NCI-H345 treated with DMSO at 0.1 percent for 48 hours (cell line): ENCODE data around the gene ABR.
A peak's percentile ranks its signal among the peaks of the same experiment; 100 is the strongest.
"Not testable (repeated sequence)": the region's sequence is repeated elsewhere in the genome, so short reads cannot be mapped to it uniquely, and the experiment has no call there.

Experiments
- DNase-seq: peaks from one replicate; lab custom pipeline; 2025; ENCODE audit not compliant: unreplicated experiment; lab: John Stamatoyannopoulos, UW

Gene ABR

DNA sequence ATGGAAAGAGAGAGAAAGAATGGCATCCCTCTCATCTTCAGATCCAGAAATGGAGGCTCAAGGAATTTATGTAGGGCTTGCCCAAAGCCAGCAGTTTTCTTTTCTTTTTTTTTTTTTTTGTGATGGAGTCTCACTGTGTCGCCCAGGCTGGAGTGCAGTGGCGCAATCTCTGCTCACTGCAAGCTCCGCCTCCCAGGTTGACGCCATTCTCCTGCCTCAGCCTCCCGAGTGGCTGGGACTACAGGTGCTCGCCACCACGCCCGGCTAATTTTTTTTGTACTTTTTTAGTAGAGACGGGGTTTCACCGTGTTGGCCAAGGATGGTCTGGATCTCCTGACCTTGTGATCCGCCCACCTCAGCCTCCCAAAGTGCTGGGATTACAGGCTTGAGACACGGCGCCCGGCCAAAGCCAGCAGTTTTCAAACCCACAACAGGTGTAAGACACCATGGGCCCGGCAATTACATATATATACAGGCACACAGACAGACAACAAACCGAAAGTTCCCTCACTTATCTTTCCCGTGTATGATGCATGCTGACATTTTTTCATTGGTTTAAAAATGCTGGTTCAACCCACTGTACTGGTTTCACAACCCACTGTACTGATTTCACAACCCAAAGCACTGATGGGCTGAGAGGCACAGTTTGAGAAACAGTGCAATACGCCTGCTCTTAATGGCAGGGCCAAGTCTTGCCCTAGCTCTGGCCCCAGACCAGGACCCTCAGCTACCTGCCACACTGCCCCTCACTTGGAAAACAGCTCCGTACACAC, 81.6 kb downstream of the ABR start:
- not testable (repeated sequence) for DNase-seq

DNA sequence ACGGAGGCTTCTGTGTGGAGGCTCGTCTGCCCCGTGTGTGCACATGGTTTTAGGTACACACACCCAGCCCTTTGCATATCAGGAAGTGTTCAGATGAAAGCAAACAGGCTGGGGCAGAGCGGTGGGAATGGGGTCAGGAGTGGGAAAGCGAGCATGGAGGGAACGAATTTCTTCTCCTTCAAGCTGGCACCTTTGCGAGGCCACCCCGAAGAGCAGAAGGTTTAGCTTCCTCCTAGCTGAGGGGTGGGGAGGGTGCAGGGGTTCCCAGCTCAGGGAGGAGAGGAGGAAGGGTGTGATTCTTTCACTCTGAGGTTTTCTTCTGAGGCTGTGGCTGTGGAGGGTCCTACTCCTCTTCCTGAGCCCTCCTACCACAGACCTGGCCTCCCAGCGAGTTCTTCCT, 83.6 kb downstream of the ABR start:
- no peak for DNase-seq

DNA sequence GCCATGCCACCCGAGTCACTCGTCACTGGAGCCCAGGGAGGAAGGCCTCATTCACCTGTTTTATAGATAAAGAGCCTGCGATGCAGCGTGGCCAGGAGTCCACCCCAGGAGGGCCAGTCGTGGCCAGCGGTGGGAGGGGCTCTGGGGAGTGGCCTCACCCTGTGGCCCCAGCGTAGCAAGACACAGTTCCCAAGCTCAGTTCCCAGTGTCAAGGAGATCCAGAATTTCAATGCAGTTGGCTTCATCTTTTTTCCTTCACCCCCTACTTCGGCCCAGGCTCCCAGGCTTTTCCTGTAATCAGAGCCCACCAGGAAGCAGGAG, 84.0 kb downstream of the ABR start:
- DNase-seq: no peak

DNA sequence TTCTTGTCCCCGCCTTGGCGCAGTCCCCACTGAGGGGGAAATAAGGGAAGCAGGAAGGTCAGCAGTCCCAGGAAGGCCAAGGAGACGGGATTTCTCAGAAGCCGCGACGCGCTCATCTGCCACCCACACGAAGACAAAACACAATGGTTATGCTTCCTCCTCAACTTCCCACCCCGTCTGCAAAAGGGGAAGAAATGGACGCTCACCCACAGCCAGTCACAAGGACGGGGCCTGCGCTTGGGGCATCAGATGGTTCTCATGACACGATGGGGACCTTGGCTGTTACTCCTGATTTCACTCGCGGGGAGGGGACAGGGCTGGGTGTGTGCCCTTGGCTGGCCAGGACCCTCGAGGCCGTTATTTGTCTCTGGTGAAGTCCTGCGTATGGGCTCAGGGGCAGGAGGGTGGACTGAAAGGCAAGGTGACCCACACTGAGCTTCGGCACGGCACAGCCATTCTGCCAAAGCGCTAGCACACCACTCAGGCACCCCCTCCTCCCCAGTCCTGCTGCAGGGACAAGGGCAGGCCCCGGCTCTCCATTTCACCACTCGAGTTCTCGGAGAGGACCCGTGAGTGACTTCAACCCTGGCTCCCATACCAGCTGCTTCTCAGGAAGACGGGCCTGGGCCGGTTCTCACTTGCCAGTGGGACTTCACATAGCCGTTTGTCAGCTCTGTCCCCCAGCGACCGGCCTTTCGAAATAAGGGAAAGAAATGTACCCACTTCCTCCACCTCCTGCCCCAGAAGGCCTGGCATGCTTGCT, 84.5 kb downstream of the ABR start:
- no peak for DNase-seq

DNA sequence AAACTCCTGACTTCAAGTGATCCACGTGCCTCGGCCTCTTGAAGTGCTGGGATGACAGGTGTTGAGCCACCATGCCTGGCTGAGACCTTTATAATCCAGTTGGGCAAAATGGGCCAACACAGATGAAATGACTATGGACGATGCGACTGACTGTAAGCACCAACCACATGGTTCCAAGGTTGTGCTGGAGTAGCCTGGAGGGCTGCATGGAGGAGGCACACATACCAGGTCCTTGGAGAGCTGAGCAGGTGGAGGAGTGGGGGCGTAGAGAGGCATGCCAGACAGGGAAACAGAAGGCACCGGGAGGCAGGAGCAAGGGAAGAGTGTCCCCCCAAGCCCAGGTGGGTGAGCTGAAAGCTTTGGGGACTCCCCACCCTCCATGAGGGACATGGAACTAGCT, 85.2 kb downstream of the ABR start:
- no peak for DNase-seq

DNA sequence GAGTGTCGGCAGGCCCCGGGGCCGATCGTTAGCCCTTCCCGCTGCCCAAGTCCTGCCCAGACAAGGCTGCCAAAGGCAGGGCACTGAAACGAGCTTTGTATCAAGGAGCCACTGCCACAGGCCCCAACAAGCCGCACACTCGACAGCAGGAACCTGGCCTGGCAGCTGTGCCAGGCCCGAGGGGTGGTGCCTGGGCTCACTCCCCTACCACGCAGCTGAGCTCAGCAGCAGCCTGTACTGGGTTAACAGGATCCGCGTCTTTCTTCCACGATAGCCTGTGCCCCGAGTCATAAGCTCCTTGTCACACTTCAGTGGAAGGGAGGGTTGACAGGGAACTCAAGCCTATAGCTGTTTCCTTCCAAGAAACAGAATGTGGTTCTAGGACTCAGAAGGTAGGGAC, 87.9 kb downstream of the ABR start:
- DNase-seq: no peak

DNA sequence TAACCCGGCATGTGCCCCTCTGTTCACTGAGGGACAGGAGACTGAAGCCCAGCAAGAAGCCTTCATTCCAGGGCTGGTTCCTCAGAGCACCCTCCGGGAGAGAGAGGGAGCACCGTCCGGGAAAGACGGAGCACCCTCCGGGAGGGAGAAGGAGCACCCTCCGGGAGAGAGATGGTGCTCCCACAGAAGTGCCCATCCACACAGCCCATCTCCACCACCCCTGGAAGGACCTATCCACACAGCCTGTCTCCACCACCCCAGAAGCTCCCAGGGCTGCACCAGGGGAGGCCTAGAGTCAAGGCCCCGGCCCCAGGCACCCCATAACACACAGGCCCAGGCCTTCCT, 88.6 kb downstream of the ABR start:
- DNase-seq: no peak

DNA sequence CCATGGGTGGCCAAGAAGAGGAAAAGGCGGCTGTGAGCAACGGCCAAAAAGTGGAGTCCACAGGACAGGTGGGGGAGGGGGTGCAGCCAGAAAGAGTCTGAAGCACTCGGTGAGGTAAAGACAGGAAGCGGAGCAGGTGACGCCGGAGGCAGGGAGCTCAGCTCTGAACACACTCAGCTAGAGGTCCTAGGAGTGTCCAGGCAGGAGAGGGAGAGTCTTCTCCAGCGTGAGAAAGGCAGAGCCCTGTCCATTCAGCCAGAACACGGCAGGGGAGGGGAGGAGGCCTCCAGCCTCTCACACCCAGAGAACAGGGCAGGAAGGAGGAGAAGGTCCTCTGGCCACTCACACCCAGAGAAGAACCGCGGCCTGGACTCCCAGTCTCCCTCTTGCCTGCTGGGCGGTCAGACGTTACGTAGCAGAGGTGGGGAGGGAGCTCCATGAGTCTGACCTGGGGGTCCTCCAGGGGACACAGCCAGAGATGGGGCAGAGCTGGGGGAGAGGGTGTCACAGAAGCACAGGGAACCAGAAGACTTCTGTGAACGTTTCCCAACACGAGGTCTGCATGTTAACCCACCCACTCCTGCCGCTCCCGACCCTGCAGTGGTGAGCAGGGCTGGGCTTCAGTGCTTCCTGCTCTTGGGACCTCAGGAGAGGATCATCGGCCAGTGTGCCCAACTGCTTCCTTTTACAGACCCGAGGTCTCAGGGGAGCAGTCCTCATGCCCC, 89.2 kb downstream of the ABR start:
- DNase-seq: no peak

DNA sequence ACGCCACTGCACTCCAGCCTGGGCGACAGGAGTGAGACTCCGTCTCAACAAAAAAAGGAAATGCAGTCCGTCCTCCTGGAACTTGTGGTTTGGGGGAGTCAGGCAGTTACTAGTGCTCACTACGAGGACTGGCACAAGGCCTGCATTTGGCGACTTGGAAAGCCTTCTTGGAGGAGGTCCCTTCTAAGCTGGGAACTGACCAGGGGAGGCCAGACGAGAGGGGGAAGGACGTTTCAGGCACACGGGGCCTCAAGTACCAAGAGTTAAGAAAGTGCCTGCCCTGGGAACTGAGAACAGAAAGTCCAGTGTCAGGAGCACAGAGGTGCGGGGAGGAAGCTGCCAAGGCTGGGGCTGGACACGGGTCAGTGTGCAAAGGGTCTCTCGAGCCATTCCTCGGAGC, 89.9 kb downstream of the ABR start:
- no peak for DNase-seq

DNA sequence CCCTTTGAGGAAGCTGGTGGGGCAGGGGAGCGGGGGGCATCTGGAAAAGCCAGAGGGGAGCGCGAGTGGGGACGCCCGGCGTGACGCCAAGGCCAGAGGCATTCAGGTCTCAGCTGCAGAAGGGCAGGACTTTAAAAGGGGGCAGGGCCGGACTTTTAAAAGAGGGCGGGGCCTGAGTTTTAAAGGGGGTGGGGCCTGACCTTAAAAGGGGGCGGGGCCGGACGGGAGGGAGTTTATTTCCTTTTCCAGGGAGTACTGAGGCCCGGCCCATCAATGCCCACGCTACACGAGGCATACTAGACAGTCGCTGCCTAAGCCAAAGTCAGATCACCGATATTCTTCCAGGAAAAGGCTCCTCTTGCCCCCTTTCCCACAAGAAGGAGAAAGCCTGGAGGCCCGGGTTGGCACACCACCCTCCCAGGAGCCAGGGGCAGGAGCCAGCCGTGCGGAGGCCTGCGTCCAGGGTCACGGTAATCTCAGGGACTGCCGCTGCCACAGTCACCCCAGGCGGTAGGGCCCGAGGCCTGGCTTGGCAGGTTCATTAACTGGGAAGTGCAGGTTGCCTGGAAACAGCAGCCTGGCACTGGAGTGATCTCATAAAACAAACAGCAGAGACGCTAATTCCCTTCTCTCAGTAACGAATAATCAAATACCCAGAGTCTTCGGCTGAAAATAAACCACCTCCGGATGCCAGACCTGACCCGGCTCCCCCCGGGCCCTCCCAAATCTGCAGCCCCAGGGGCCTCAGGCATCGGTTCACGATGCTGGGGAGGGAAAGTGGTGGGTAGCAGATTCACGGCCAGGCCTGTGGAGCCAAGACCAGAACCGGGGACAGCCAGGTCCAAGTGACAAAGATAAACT, 92.2 kb downstream of the ABR start:
- peak; percentile 44 for DNase-seq

DNA sequence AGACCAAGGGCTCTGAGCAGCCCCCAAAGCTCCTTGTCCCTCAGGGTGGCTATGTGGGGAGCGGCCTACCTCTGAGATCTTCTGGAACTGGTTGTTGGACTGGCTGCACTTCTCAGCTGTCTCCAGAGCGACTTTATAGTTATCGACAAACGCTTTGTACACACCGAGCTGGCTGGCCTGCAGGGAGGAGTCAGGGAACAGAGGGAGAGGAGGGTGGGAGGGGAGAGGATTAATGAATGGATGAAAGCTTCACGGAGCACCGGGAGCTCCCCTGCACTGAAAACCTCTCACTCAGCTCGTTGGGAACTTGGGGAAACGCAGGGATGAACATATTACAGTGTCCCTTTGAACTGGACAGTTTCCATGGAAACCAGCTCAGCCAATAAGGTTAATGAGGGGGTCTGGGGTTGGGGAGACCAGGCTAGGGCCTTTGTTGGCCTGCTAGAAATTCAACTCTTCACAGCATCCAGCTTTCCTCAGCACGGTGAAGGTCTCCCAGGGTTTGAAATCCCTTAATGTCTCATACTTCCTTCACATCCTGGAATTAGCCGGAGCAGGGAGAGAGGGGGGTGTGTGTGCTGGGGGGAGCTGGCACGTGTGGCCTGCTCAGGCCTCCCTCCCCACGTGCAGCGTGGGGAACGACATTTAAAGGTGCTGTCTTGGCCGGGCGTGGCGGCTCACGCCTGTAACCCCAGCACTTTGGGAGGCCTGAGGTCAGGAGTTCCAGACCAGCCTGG, 96.2 kb downstream of the ABR start:
- no peak for DNase-seq

DNA sequence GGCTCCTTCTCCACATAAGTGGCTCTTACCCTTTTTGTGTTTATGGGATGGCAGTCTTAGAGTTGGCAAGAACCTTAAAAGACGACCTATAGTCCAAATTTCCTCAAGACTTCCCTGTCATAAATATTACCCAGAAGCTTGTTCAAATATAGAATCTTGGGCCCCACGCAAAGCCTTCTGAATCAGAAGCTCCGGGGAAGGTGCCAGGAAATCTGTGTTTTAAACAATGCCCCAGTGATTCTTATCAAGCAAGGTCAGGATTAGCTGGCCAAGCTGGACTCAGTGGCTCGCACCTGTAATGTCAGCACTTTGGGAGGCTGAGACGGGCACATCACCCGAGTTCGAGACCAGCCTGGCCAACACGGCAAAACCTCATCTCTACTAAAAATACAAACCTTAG, 97.2 kb downstream of the ABR start:
- no peak for DNase-seq

DNA sequence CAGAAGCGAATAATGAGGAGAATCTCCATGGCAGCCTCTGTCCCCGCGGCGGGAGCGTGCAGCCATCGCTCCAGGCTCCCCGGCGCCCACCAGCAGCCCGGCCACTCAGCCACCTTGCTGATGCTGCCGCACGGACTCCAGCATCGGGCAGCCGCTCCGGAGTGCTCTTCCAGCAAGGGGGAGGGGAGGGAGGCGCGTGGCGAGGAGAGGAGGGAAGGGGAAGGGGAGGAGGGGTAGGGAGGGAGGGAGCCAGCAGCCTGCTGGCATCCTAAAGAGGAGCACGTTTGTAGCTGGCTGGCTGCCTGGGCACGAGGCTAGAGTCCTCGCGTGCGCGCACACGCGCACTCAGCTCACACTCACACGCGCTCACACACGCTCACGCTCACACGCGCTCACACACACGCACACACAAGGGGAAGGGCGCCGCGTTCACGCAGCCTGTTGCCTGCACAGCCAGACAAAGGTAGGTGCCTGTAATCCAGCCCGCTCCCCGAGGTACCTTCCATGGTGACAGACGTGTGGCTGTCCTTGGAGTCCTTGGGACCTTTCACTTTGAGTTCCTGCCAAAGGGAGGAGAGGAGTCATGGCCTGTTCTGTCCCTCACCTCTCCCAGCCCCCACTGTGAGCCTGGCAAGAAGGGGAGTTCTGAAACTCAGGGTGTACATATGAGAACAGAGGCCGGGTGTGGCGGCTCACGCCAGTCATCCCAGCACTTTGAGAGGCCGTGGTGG, 100.8 kb downstream of the ABR start:
- DNase-seq: no peak

DNA sequence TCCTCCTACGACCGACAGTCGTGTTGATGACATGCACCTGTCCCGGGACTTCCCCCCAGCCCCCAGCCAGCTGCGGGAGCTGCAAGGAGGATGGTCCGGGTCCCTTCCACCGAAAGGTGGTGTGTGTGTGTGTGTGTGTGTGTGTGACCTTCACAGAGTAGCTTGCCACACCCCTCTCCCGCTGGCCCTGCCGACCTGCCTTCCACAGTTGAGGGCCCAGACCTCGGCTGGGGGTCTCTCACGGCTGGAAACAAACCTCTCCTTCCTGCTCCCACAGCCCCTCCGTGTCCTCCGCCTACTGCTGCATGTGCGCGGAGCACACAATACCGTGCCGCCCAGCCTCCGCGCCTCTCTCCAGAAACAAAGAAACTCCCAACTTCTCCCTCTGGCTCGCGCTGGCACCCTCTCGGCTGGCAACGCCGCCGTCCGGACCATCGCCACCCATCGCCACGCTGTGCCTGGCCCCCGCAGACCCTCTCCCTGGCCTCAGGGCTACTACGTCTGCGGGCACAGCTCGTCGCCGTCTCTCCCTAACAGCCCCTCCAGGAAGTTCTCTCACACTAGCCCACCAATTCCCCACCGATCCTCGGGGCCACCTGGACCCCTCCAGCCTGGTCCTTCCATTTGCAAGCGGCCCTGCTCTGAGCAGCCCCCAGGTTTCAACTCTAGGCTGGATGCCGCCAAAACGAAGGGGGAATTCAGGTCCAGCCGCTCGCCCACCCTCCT, 101.6 kb downstream of the ABR start:
- no peak for DNase-seq

DNA sequence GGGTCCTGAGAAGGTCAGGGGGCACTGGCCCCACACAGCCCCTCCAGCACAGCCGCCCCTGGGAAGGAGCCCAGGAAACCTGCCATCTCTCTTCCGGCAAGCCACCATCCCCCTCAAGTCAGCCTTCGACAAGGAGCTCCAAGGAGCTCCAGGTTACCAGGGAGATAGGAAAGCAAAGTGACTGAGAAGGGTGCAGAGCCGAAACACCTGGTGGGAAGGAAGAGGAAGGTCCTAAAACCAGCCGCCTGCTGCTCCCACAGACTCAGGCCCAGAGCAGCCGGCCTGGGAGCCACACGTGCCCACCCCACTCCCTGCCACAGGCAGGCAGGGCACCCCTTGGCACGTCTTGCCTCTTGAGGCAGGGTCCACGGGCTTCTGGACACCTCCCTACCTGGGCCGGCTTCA, 102.2 kb downstream of the ABR start:
- no peak for DNase-seq

DNA sequence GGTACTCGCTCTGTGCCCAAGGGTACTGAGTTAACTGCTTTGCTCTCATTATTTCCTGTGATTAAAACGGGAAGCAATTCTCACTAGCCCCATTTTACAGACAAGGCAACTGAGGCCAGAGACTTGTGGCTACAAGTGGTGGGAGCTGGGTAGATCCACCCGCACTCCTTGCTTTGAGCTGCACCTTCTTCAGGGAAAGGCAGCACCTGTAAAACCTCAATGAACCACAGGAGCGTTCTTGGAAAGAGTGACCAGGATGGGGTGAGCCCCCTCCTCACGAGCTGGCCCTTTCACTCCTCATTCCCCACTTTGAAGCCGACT, 102.8 kb downstream of the ABR start:
- DNase-seq: no peak

DNA sequence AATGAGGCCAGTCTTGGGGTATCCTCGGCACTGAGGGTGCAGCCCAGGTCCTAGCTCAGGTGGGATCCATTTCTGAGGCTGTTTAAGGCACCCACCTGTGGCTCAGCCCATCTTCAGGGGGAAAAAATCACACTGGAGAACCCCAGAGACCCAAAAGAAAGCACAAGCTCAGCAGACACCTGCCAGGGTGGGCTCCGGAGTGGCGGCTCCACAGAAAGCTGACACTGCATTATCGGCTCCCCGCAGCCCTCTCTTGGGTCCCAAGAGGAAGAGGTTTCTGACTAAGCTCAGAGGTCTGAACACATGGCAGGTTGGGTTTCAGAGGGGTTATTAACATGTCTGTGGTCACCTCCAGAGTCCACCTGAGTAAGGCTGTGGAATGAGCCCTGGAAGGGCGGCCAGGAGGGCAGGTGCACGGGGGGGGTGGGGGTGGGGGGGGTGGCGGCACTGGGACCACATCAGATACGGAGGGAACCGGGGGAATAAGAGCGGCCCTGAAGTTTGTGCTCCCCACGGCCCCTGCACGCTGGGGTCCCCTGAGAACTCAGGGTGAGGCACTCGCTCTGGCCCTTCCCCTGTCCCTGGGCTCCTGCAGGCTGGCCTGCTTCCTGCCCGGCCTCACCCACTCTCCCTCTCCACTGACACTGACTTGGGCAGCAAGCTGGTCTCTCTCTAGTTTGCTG, 103.3 kb downstream of the ABR start:
- no peak for DNase-seq

DNA sequence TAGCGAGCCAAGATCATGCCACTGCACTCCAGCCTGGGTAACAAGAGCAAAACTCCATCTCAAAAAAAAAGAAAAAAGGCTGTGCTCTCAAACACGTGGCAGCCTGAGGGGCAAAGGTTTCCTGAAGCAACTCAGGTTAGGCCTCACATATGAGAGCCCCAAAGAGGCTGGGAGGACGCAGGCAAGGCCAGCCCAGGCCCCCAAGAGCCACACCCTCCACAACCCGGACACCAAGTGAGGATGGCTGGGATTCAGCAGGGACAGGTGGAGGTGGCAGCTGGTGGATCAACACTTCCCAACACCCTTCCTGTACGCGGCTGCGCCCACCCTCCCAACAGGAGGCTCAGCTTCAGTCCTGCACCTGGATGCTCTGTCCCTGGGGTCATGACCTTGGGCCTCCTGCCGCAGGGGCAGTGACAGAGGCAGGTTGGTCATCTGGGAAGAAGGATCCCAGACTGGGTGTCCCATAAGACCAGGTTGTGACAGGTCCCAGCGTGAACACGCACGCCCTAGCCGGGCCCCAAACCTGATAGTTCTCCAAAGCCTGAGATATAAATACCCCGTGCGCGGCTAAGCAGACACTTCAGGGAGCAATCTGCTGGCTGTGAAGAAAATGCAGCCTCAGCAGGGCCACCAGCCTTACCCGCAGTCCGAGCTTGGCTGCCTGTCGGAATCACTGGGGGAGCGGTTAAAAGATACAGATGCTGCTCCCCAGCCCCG, 104.7 kb downstream of the ABR start:
- DNase-seq: no peak
